Measurements from ENCODE around the gene OCSTAMP.

OCSTAMP gene

DNA sequence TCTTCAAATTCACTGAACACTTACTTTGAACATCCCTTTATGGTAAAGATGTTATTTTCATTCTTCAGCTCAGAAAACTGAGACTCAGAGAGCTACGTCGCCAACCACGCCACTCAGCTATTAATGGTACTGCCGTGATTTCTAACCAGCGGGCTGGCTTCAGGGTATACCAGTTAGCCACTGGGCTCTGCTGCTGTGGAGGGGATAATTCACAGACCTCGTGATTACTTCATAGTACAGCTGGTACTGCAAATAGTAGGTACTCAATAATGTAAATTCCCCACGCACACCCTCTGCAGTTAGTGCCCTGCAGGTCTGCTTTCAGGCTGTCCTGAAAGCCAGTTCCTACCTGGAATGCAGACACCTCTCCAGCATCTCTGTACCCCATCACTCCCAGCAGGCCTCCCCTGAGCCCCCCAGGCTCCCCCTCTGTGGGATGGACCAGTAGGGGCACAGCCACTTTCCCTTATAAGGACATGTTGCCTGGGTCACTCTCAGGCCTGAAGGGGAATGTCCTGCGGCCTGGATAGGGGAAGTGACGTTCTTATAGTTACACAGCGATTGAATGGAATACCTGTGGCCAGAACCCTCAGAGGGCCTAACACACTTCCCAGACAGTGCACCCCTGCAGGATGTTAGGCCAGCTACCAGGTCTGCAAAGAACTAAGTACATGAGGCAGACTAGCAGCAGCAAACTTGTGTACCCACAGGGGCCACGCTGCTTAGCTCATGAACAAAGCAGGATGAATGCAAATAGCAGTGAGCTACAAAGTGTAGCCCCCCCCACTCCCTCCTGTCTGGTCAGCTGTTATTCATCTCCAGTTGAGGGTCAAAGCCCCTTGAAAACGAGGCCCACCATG is 1.3 kb upstream of the OCSTAMP start:
- no peak for DNase-seq

DNA sequence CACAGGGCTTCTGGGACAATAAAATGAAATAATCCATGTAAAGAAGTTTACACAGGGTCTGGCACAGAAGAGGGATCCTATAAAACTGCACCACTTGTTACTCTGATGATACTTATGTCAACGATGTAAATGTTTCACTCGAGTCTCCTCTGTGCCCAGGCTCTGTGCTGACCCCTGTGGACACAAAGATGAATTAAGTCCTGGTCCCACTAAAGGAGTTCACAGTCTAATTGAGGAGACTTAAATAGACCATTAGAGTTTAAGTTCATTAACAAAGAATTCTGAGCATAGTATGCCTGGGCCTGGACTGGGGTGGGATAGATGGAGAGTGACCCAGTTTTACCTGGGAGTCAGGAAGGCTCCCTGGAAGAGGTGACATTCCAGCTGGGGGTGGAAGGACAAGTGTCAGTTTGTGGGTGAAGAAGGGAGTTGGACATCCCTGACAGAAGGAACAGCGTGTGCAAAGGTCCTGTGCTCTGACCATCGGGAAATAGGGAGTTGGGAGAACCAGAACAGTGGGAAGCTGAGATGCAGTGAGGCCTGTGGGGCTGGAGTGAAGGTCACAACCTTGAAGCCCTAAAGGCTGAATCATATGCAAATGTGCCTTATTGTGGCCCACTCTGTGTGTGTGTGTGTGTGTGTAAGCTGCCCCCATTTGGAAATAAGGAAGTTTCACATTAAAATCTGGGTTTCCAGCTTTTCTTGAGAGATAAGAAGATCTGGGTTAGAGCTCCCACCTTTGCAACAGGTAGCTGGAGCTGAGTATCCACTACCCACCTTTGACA is 1.1 kb downstream of the OCSTAMP start:
- no peak for DNase-seq

DNA sequence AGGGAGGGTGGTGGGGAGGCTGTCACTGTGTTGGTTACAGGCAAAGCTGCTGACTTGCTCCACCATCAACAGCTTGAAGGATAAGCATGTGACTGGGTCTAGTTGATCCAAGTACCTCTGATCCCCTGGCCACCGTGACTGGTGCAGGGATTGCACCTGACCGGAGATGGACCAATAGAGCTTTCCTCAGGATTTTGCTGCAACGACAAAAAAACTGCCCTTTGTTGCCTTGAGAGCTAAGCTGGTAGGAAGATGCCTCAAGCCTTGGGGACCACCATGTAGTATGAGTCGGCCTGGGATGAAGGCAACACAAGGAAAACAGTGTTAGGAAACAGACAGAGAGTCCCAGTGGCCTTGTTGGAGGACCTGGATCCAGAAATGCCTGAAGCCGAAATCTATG is 1.8 kb downstream of the OCSTAMP start:
- DNase-seq: no peak

DNA sequence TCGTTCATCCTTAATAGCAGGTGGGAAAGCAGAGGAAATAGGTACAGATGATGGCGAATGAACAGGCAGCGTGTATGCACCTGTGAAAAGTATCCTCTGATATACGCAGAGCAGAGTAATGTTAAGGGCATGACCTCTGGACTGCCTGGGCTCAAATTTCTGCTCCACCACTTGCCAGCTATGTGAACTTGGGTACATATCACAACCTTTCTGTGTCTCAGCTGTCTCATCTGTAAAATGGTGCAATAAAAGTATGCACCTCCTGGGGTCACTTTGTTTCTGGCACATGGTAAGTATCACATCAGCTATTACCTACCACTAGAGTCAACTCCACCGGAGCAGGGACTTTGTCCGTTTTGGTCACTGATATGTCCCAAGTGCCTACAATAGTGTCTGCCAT is 2.5 kb downstream of the OCSTAMP start:
- DNase-seq: no peak

- no peak for DNase-seq
Measured at GRCh38 chr20:46546936-46547335, 3.5 kb downstream of the OCSTAMP start.

DNA sequence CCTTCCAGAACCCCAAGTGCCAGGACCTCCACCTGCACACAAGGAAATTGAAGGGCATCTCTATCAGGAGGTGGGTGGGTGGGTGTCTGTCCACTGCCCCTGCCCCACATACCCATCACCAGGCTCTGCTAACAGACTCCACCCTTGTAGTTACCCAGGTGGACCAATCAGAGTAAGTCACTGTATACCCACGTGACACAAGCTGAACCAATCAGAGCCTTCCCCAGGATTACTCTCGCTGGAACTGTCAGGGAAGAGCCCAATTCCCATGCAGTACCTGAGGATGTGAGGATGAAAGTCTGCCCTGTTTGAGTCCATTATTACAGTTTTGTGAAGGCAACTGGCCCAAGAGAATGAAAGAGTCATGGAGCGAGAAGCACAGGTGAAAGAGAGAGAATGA is 4.2 kb downstream of the OCSTAMP start:
- no peak for DNase-seq

DNA sequence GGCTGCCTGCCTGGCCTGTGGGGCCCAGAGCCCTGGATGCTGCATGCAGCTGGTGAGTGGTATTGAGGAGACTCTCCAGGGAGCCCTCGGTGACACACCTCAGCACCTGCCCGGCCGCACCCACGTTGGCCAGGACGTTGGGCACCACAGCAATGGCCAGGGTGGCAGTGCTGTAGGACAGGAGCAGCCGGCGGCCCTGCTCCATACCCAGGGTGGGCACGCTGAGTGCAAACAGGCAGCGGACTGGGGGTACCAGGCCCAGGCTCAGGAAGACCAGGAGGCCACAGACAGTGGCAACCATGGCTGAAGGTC is 4.7 kb downstream of the OCSTAMP start:
- no peak for DNase-seq

GRCh38 chr20:46545077-46545826 is 5.2 kb downstream of the OCSTAMP start:
- DNase-seq: no peak

- no peak for DNase-seq
Measured at GRCh38 chr20:46544576-46544975, 5.9 kb downstream of the OCSTAMP start.

DNA sequence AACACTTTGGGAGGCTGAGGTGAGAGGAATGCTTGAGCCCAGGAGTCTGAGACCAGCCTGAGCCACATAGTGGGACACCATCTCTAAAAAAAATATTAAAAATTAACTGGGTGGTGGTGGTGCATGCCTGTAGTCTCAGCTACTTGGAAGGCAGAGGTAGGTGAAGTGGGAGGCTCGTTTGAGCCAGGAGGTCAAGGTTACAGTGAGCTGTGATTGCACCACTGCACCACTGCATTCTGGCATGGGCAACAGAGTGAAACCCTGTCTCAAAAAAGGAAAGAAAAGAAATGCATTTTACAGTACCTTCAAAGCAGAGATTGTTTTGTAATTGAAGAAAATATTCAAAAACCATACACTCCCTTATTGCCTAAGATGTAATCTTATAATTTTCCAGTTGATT is 6.5 kb downstream of the OCSTAMP start:
- DNase-seq: no peak

DNA sequence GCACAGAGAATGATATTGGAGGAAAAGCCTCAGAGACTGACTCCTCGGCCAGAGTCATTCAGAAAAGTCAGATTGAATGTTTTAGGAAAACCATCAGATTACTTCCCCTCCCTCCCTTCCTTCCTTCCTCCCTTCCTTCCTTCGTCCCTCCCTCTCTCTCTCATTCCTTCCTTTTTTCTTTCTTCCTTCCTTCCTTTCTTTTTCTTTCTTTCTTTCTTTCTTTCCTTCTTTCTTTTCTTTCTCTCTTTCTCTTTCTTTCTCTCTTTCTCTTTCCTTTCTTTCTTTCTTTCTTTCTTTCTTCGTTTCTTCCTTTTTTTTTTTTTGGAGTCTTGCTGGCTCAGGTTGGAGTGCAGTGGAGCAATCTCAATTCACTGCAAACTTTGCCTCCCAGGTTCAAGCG is 7.4 kb downstream of the OCSTAMP start:
- DNase-seq: no peak

DNA sequence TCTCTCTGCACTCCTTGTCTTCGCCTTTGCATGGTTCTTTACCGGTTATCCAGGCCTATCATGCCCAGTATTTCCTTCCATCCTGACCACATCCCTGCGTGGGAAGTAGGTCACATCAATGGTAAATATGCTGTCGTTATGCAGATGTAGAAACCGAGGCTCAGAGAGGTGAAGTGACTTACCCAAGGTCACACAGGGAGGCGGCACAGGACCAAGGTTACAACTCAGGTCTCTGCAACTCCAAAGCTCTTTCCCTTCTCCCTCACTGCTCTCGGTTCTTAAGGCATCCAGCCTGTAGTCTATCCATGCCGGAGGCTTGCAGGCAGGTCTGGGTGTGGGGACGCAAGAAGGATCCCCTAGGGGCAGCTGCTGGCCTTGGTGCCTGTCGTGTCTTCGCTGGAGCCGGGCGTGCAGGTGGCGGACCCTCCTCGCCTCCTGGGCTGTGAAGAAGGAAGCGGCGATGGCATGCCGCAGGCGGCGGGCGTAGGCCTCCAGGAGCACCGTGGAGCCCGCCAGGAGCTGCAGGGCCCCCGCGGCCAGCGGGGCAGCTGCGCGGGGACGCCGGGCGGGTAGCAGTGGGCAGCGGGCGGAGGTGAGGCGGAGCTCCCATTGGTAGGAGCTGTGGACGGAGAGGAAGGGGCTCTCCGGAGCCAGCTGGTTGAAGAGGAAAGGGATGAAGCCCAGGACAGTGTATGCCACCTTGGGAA is 9.1 kb downstream of the OCSTAMP start:
- DNase-seq: no peak

DNA sequence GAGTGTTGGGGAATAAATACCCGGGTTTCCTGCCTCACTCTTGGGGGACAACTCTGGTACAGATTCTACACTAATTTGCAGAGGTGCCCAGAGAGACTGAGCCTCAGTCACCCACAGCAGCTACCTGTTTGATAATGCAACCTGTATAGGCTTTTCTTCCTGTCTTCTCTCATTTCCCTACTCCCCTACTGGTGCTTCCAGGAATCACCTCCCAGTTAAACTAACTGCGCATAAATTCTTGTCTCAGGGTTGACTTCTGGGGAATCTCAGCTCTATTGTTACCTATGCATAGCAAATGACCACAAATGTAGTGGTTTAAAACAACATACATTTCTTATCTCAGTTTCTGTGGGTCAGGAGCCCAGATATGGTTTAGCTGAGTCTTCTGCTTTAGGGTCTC is 11.3 kb downstream of the OCSTAMP start:
- DNase-seq: no peak

- no peak for DNase-seq
Measured at GRCh38 chr20:46530640-46531039, 19.8 kb downstream of the OCSTAMP start.

DNA sequence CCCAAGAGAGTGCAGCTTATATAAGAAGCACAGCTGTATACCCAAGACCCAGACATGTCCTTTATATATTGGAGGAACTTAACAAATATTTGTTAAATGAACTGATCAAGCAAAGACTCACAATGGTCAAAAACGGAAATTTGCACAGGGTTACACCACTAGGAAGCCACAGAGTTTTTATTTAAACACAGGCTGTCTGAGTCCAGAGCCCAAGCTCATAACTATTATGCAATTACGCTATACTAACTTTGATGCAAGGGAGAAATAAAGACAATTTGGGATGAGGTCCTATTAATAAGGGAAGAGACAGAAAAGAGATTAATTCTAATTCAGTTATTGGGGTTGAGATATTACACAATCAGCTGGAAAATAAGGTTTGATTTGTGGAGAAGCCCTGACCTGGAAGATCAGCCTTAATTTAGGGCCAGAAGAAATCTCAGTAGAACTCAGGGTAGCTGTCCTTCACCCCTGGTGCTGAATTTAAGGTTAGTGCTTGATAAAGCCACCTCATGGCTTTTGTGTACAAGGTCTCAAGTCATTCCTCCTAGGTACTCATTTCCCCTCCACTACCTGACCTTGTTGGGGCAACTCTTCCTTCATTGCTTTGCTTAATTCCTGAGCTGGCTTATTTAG is 26.6 kb downstream of the OCSTAMP start:
- peak; percentile 5 for DNase-seq

GRCh38 chr20:46523108-46523507 is 27.3 kb downstream of the OCSTAMP start:
- no peak for DNase-seq

DNA sequence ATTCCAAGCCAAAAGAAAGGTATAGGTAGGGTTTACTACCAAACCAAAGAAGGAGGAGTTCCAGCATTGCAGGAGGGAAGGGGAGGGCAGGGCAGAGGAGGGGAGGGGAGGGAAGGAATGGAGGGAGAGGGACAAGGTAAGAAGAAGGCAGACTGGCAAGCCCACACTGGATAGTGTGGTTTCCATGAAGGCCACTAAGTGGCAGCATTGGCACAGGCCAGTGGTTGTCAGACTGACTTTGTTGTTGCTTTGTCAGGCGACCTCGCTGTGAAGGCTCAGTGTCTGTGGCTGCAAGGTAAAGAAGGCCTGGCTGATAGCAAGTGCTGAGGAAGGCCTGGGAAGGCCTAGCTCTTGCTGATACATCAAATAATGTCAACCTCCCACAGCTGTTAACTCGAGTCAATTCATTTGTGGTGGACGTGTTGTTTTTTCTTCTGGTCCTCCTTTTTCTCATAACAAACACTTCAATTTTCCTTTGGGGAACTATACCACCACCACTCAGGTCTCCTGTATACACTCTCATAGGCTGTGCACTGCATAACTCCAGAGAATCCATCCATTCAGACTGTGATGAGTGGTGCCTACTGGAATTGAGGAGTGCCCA is 29.4 kb downstream of the OCSTAMP start:
- DNase-seq: peak; percentile 30

DNA sequence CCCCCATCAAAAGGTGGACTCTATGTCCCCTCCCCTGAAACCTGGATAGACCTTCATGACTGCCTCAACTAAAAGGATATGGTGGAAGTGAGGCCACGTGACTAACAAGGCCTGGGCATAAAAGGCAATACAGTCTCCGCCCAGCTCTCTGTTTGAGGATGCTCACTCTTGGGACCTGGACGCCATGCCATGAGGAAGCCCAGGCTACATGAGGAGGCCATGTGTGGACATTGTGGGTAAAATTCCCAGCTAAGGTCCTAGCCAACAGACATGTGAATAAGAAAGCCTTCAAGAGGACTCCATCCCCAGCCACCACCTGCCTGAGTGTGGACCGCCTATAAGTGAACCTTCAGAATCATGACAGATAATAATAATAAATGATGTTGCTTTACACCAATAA is 29.9 kb downstream of the OCSTAMP start:
- DNase-seq: no peak

DNA sequence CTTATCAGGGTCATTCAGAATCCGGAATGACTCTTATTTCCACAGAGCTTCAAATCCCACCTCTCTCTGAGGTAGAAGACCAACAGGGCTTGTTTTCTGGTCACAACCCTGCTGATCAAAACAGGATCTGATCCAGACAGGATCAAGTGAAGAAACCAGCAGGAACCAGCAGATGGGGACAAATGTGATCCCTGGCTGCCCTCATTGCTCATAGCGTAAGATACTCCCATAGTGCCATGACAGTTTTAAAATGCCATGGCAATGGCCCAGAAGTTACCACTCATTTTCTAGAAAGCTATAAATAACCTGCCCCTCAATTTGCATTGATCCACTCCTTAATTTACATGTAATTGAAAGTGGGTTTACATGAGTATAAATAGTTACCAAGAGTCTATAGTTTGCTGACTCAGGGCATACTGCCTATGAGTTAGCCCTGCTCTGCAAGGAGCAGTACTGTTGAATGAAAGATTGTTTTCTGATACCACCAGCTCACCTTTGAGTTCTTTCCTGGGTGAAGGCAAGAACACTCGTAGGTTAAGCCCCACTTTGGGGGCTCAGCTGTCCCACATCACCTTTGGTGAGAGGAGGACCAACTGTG is 30.9 kb downstream of the OCSTAMP start:
- no peak for DNase-seq

- peak; percentile 64 for DNase-seq
Measured at GRCh38 chr20:46512943-46513844, 37.3 kb downstream of the OCSTAMP start, which contains the start of gene ZNF334. TSS of gene ZNF334 (minus strand) at chr20:46513559. CDS start at chr20:46512102, 1,457 bp downstream.

Data from fibroblast of skin of abdomen (primary cell).